D721Med (cell line): ENCODE measurements around the gene MMP11.

Experiments
- DNase-seq: peaks from one replicate; pipeline ENCODE4 v3.0.0; 2011; ENCODE audit warnings: low spot score; ENCODE audit not compliant: insufficient read length
- FAIRE-seq: peaks from 2 replicates; lab custom pipeline; 2011; peaks lifted over from hg19 to GRCh38; lab: Jason Lieb, UNC
- CTCF ChIP-seq: IDR thresholded peaks from 2 replicates; pipeline ENCODE4 v1.5.1; 2012; ENCODE audit warnings: mild to moderate bottlenecking, control low read depth; ENCODE audit not compliant: insufficient read depth; ENCODE audit errors: missing control alignments

MMP11 gene

GRCh38 chr22:23817146-23817545, 44.5 kb downstream of the MMP11 start:
- DNase-seq (no peak), FAIRE-seq (no peak)
- no peak for TF ChIP-seq CTCF

GRCh38 chr22:23818541-23818940, 45.9 kb downstream of the MMP11 start:
- no peak for FAIRE-seq
- no peak for DNase-seq
- no peak for TF ChIP-seq CTCF

GRCh38 chr22:23820748-23821211, 48.1 kb downstream of the MMP11 start:
- FAIRE-seq (no peak), DNase-seq (no peak)

GRCh38 chr22:23822101-23822671, 49.5 kb downstream of the MMP11 start:
- no peak for TF ChIP-seq CTCF
- DNase-seq (no peak), FAIRE-seq (no peak)

More at GRCh38 chr22:23820748-23821211, 48.1 kb downstream of the MMP11 start:
- no peak for TF ChIP-seq CTCF

GRCh38 chr22:23823331-23823791, 50.7 kb downstream of the MMP11 start:
- DNase-seq = no peak
- TF ChIP-seq CTCF = no peak
- FAIRE-seq = no peak

GRCh38 chr22:23824476-23825245, 52.0 kb downstream of the MMP11 start:
- FAIRE-seq = no peak
- DNase-seq = no peak
- TF ChIP-seq CTCF = no peak
